Keratinocyte (primary cell): Measurements from ENCODE around the gene STX7. TPM values are rescaled to one million over a fixed set of nuclear protein-coding genes. Genes with fewer than 3 reads are reported as not detected.

Experiments used
- DNase-seq: peaks from one replicate; pipeline ENCODE4 v3.0.0-alpha.2; 2011; ENCODE audit warnings: low read depth, missing footprints, low spot score
- FAIRE-seq: peaks from 2 replicates; lab custom pipeline; 2011; peaks lifted over from hg19 to GRCh38; lab: Jason Lieb, UNC
- H2AFZ ChIP-seq: 2 replicates; pipeline ENCODE4 v1.6.0; 2012; ENCODE audit warnings: low read length, control low read depth, inconsistent platforms; ENCODE audit not compliant: control insufficient read depth
- H3K27ac ChIP-seq: 2 replicates; pipeline ENCODE4 v1.5.1; 2011; ENCODE audit warnings: low read length; ENCODE audit not compliant: control insufficient read depth, insufficient read depth
- H3K27me3 ChIP-seq: 3 replicates; pipeline ENCODE4 v1.6.0; 2011; ENCODE audit warnings: low read length; ENCODE audit not compliant: control insufficient read depth, insufficient read depth; ENCODE audit errors: extremely low read depth
- H3K36me3 ChIP-seq, 2 experiments: 2 replicates in 1 of 2; 3 replicates in 1 of 2; pipeline ENCODE4 v1.5.1; 2011; ENCODE audit warnings: low read length in 2 of 2, mild to moderate bottlenecking in 1 of 2; ENCODE audit not compliant: control insufficient read depth in 2 of 2, insufficient read depth in 2 of 2; ENCODE audit errors: extremely low read depth in 1 of 2
- H3K4me1 ChIP-seq: 3 replicates; pipeline ENCODE4 v1.5.1; 2011; ENCODE audit warnings: low read length; ENCODE audit not compliant: control insufficient read depth, insufficient read depth; ENCODE audit errors: extremely low read depth
- H3K4me2 ChIP-seq: 3 replicates; pipeline ENCODE4 v1.6.0; 2011; ENCODE audit warnings: low read depth, low read length; ENCODE audit not compliant: control insufficient read depth, insufficient read depth; ENCODE audit errors: extremely low read depth
- H3K4me3 ChIP-seq, 3 experiments: fragments of 200-600 bp in 1 of 3; sonication (generic) in 1 of 3; 2 replicates in 2 of 3; 3 replicates in 1 of 3; pipeline ENCODE4 v1.5.1; 2011 to 2016; ENCODE audit warnings: low read length in 3 of 3, mild to moderate bottlenecking in 3 of 3, control low read depth in 2 of 3, inconsistent platforms in 1 of 3, low read depth in 1 of 3, mixed read lengths in 1 of 3, mixed run types in 1 of 3, moderate library complexity in 1 of 3; ENCODE audit not compliant: control insufficient read depth in 2 of 3, insufficient read depth in 2 of 3; ENCODE audit errors: extremely low read depth in 1 of 3
- H3K79me2 ChIP-seq: 2 replicates; pipeline ENCODE4 v1.6.0; 2012; ENCODE audit warnings: low read length; ENCODE audit not compliant: control insufficient read depth, insufficient read depth
- H3K9ac ChIP-seq: 3 replicates; pipeline ENCODE4 v1.6.0; 2011; ENCODE audit warnings: low read length; ENCODE audit not compliant: control insufficient read depth, insufficient read depth; ENCODE audit errors: extremely low read depth
- H3K9me1 ChIP-seq: 3 replicates; pipeline ENCODE4 v1.6.0; 2011; ENCODE audit warnings: low read length; ENCODE audit not compliant: control insufficient read depth, insufficient read depth; ENCODE audit errors: extremely low read depth
- H3K9me3 ChIP-seq: 2 replicates; pipeline ENCODE4 v1.5.1; 2012; ENCODE audit warnings: low read depth, low read length; ENCODE audit not compliant: control insufficient read depth
- H4K20me1 ChIP-seq: 3 replicates; pipeline ENCODE4 v1.6.0; 2011; ENCODE audit warnings: low read length; ENCODE audit not compliant: control insufficient read depth, insufficient read depth; ENCODE audit errors: extremely low read depth
- EZH2 ChIP-seq: IDR thresholded peaks from one replicate; pipeline ENCODE4 v1.6.1; 2012; ENCODE audit warnings: inconsistent platforms, mild to moderate bottlenecking, low read length, moderate library complexity
- dilution Hi-C: fragments of 300-500 bp; cut with MboI; formaldehyde crosslinking; loops from one replicate; pipeline ENCODE4 v1.7.0; 2020; ENCODE audit warnings: low sequenced_read_pairs; ENCODE audit not compliant: extremely low pct_ligation_motif_present
- polyA plus RNA-seq, 5 experiments: library from polyadenylated mRNA; depleted of rRNA in 3 of 5; stranded (reverse) in 3 of 5; stranded (forward) in 1 of 5; unstranded in 1 of 5; fragments of >200 nt; gene quantifications; 1 replicate in 1 of 5; 2 replicates in 3 of 5; 3 replicates in 1 of 5; pipeline versions ENCODE4 v1.2.1 to v1.2.3, GENCODE V29; 2011 to 2012; ENCODE audit warnings: missing spikeins in 2 of 5, low read depth in 1 of 5, low replicate concordance in 1 of 5
- TF ChIP-seq, protein P1 (sequence below), 3 experiments: IDR thresholded peaks in 1 of 3; conservative IDR thresholded peaks in 1 of 3; optimal IDR thresholded peaks in 1 of 3; 2 replicates in 2 of 3; 3 replicates in 1 of 3; pipeline versions ENCODE3 to v1.5.1; 2011; ENCODE audit warnings: low read length in 3 of 3, mild to moderate bottlenecking in 3 of 3, moderate library complexity in 2 of 3, control low read depth in 1 of 3, inconsistent platforms in 1 of 3; ENCODE audit not compliant: insufficient read depth in 2 of 3; ENCODE audit errors: extremely low read depth in 1 of 3

STX7 gene
- polyA plus RNA-seq, 1 donor (not counting 4 experiments of a cell fraction or from before 2014, with no cell fraction given) = 41.0 TPM

DNA sequence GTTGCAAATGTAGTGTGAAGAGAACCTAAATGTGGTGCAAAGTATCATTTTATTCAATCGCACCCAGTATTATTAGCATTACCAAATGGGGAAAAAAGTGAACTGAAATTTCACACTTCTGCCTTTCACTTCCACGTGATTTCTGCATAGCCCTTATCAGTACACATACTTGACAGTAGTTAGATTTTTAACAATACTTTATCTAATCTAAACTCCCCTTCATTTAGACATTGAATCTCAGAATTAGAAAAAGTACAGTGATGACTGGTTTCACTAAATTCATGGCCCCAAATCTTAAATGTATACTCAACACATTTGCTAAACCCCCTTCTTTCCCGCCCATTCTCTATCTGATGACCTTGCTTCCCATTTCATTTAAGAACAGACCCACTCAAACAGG, 14.3 kb downstream of the STX7 start:
- Histone ChIP-seq H3K4me2 (no peak overlapping the region), H4K20me1 (no peaks in the 10 kb centered on the region), H3K4me1 (no peaks in the 10 kb centered on the region), H3K4me3 (no peak overlapping the region), H3K9me1 (no peaks in the 10 kb centered on the region), H3K27me3 (no peaks in the 10 kb centered on the region), H3K9me3 (no peaks in the 10 kb centered on the region), H3K36me3 (peaks cover 8 to 20% of the 10 kb centered on the region in 2 experiments), H3K27ac (no peak overlapping the region), H2AFZ (no peak overlapping the region), H3K79me2 (peaks cover 33% of the 10 kb centered on the region), H3K9ac (no peak overlapping the region)
- FAIRE-seq (no peak), DNase-seq (no peak)
- TF ChIP-seq EZH2 = no peak
- TF ChIP-seq, protein P1, sequence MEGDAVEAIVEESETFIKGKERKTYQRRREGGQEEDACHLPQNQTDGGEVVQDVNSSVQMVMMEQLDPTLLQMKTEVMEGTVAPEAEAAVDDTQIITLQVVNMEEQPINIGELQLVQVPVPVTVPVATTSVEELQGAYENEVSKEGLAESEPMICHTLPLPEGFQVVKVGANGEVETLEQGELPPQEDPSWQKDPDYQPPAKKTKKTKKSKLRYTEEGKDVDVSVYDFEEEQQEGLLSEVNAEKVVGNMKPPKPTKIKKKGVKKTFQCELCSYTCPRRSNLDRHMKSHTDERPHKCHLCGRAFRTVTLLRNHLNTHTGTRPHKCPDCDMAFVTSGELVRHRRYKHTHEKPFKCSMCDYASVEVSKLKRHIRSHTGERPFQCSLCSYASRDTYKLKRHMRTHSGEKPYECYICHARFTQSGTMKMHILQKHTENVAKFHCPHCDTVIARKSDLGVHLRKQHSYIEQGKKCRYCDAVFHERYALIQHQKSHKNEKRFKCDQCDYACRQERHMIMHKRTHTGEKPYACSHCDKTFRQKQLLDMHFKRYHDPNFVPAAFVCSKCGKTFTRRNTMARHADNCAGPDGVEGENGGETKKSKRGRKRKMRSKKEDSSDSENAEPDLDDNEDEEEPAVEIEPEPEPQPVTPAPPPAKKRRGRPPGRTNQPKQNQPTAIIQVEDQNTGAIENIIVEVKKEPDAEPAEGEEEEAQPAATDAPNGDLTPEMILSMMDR (optimal IDR thresholded peaks at IDR 0.05 in 1 of 3, IDR thresholded peaks at IDR 0.05 in 1 of 3, conservative IDR thresholded peaks at IDR 0.05 in 1 of 3; ENCODE audit: extremely low read depth in 1 of 3, insufficient read depth in 2 of 3, low read length in 3 of 3) = no peak
- dilution Hi-C loops = no loop called here

DNA sequence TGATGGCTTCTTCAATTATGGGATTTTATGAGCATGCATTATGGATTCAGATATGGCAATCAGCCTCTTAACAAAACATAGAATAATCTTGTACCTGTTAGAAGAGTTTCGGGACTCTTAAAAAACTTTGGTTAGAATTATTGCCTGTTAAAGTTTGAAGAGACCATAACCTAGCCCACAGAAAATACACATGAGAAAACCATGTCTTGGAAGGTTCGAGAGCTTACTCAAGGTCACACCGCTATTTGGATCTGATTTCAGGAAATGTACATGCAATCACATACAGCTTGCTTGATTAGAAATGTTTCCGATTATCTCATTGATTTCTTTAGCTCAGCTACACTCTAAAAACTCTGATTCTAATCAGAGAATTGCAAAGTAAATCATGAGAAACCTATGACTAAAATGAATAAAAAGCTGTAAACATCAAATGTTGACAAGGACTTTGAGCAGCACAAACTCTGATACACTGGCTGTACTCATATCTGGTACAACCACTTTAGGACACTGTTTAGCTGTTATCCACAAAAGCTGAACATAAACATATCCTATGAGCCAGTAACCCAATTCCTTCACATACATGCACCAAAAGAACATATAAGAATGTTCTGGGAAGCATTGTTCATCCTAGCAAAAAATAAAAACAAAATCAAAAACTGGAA, 16.3 kb downstream of the STX7 start:
- Histone ChIP-seq H2AFZ (no peak overlapping the region), H3K4me2 (no peak overlapping the region), H3K36me3 (peaks cover 6 to 13% of the 10 kb centered on the region in 2 experiments), H3K27me3 (no peaks in the 10 kb centered on the region), H4K20me1 (peaks cover under 1% of the 10 kb centered on the region), H3K9me3 (no peaks in the 10 kb centered on the region), H3K9me1 (no peaks in the 10 kb centered on the region), H3K4me3 (no peak overlapping the region), H3K9ac (no peak overlapping the region), H3K27ac (no peak overlapping the region), H3K4me1 (no peaks in the 10 kb centered on the region), H3K79me2 (peaks cover 52% of the 10 kb centered on the region)
- TF ChIP-seq EZH2 = no peak
- TF ChIP-seq, protein P1 (optimal IDR thresholded peaks at IDR 0.05 in 1 of 3, IDR thresholded peaks at IDR 0.05 in 1 of 3, conservative IDR thresholded peaks at IDR 0.05 in 1 of 3; ENCODE audit: extremely low read depth in 1 of 3, insufficient read depth in 2 of 3, low read length in 3 of 3) = no peak
- DNase-seq (no peak), FAIRE-seq (no peak)
- dilution Hi-C loops = no loop called here
